ENCODE measurements around the gene COL16A1. TPM values are rescaled to one million over a fixed set of nuclear protein-coding genes. Genes with fewer than 3 reads are reported as not detected.

COL16A1 gene
- total RNA-seq, 2 donors from 2014 or later, result 10.1 to 15.8 TPM

DNA sequence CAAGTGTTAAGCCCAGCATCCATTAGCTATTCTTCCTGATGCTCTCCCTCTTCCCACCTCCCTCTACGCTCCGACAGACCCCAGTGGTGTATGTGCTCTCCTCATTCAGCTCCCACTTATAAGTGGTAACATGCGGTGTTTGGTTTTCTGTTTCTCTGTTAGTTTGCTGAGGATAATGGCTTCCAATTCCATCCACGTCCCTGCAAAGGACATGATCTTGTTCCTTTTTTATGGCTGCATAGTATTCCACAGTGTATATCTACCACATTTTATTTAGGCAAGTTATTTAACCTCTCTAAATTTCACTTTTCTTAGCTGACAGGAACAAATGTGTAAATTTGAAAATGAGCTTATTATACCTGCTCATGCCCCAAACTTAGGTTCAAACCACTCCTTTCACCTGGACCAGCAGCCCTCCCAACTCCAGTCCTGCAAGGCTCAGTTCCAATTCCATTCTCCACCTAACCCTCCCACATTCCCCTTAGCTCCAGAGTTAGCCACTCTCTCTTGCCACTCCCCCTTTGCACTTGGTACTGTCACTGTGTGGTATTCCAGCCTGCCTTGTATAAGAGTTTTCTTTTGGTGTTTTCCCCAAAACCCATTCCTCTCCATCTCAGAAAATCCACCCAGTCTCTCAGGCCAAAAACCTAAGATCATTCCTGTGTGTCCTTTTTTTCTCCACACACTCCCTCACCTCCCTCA is 57.4 kb downstream of the COL16A1 start:
- Histone ChIP-seq H3K4me1 (peaks cover 32% of the 10 kb centered on the region), H3K9me3 (no peaks in the 10 kb centered on the region), H3K36me3 (replicated peaks in 1 of 2; ENCODE audit: insufficient read depth in 1 of 2, low read depth in 2 of 2) (no peaks in the 10 kb centered on the region), H3K27ac (no peak overlapping the region), H3K4me3 (no peak overlapping the region), H3K27me3 (no peaks in the 10 kb centered on the region)
- intact Hi-C loops (cut with DNase I), result no loop called here
- TF ChIP-seq, protein P1, sequence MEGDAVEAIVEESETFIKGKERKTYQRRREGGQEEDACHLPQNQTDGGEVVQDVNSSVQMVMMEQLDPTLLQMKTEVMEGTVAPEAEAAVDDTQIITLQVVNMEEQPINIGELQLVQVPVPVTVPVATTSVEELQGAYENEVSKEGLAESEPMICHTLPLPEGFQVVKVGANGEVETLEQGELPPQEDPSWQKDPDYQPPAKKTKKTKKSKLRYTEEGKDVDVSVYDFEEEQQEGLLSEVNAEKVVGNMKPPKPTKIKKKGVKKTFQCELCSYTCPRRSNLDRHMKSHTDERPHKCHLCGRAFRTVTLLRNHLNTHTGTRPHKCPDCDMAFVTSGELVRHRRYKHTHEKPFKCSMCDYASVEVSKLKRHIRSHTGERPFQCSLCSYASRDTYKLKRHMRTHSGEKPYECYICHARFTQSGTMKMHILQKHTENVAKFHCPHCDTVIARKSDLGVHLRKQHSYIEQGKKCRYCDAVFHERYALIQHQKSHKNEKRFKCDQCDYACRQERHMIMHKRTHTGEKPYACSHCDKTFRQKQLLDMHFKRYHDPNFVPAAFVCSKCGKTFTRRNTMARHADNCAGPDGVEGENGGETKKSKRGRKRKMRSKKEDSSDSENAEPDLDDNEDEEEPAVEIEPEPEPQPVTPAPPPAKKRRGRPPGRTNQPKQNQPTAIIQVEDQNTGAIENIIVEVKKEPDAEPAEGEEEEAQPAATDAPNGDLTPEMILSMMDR (IDR thresholded peaks at IDR 0.05), result no peak
- TF ChIP-seq POLR2A (IDR thresholded peaks at IDR 0.05), result no peak
- WGBS, 2 donors, result 92 to 96% methylated on average over 4 of the region's 4 CpGs
- no peak for ATAC-seq
- DNase-seq, result no peak

DNA sequence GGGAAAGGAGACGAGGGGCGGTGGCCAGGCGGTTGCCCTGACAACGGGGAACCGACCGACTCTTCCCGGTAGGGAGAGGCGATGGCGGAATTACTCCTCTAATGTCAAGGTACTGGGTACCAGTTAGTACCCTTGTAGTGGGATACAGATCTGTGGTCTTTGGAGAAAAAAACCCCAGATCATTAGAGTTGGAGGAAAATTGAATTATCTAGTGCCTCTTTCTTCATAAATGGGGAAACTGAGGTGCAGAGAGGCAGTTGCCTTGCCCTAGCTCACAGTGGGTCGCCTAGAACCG is 58.6 kb downstream of the COL16A1 start:
- Histone ChIP-seq H3K27ac (peak overlapping the region; percentile 86 to 95 (median 94)), H3K27me3 (no peaks in the 10 kb centered on the region), H3K4me3 (peak overlapping the region; percentile 5 to 61), H3K9me3 (no peaks in the 10 kb centered on the region), H3K4me1 (peaks cover 39% of the 10 kb centered on the region), H3K36me3 (replicated peaks in 1 of 2; ENCODE audit: insufficient read depth in 1 of 2, low read depth in 2 of 2) (no peaks in the 10 kb centered on the region)
- intact Hi-C loops (cut with DNase I), result no loop called here
- 0% methylated on average over 9 to 11 of the region's 11 CpGs for WGBS, 2 donors
- TF ChIP-seq POLR2A (IDR thresholded peaks at IDR 0.05), result no peak
- TF ChIP-seq, protein P1 (IDR thresholded peaks at IDR 0.05), result no peak
- DNase-seq (no peak), ATAC-seq (no peak)

DNA sequence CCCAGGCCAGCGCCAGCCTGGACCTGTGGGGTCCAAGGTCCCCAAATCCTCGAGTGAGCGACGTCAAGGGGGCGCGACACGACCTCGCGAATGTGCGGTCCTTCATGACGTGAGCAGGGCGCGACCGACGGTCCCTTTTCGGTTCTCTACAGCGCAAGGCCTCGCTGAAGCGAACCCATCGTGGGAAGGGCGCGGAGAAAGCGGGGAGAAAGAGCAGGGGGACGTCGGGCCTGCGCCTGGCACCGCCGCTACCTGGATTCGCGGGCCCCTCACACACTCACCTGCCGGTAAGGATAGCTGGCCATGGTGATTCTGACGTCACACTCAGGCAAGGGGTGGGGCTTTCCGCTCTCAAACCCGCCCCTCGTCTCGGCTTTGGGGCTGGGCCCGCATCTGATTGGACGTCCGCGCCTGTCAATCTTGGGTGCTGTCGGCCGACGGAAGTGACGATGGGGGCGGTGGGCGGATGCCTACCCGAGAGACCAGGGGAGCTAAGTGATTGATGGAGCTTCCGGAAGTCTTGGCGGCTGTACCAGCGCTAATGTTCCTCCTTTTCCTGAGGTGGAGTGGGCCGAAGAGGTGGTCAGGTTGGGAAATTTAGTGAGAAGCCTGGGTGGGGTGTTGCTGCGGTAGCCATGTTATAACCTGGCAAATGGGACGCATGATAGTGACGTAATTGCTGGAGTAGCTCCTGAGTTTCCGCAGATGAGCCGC is 59.1 kb downstream of the COL16A1 start, which contains the start of gene PEF1:
Gene PEF1, minus strand, starts transcription at position 317 of the 714 bp plus-strand sequence. Its CDS starts 12 bp downstream, at position 305.
- ATAC-seq (peak; percentile 97), DNase-seq (peak; percentile 99)
- Histone ChIP-seq H3K27me3 (no peaks in the 10 kb centered on the region), H3K9me3 (no peaks in the 10 kb centered on the region), H3K36me3 (replicated peaks in 1 of 2; ENCODE audit: insufficient read depth in 1 of 2, low read depth in 2 of 2) (no peaks in the 10 kb centered on the region), H3K27ac (peak within 1 kb of the TSS; percentile 86 to 95 (median 94)), H3K4me1 (peaks cover 44% of the 10 kb centered on the region), H3K4me3 (peak within 1 kb of the TSS; percentile 61 to 76)
- TF ChIP-seq POLR2A (IDR thresholded peaks at IDR 0.05), result peak; percentile 66 to 86 (median 84)
- TF ChIP-seq, protein P1 (IDR thresholded peaks at IDR 0.05), result peak in 1 of 7 experiments; percentile 12
- 0% methylated on average over 9 to 56 of the region's 56 CpGs for WGBS, 2 donors
- intact Hi-C loops (cut with DNase I), result no loop called here

DNA sequence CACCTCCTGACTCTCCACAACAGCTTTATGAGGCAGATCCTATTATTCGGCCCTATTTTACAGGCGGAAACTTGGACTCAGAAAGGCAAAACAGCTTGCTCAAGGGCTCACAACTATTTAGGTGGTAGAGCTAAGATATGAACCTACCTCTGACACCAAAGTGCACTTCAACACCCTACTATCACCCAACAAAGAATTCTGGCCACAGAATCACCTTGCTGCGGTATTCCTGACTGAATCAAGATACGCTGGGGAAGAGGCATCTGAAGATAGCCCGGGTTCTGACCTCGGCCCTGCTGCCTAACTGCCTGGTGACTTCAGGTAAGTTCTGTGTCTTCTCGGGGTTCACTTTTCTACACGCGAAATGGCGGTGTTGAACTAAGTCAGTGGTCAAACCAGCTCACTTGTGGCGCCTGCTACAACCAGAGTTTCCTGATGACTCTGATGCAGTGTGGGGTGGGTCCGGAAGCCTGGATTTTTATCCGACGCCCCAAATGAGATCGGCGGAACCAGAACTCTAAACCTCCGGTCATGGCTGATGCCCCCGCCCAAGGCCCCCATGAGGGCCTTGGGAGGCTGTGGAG is 59.7 kb downstream of the COL16A1 start:
- no peaks in the 10 kb centered on the region for H3K27me3 ChIP-seq
- 0 to 4% methylated on average over 16 of the region's 18 CpGs for WGBS, 2 donors
- peak overlapping the region; percentile 61 to 76 for H3K4me3 ChIP-seq
- ATAC-seq (peak; percentile 8), DNase-seq (peak in 1 of 4 donors; percentile 13)
- intact Hi-C loops (cut with DNase I), result no loop called here
- H3K36me3 ChIP-seq (replicated peaks in 1 of 2; ENCODE audit: insufficient read depth in 1 of 2, low read depth in 2 of 2), result no peaks in the 10 kb centered on the region
- no peak for TF ChIP-seq POLR2A (IDR thresholded peaks at IDR 0.05)
- TF ChIP-seq, protein P1 (IDR thresholded peaks at IDR 0.05), result no peak
- peaks cover 51% of the 10 kb centered on the region for H3K4me1 ChIP-seq
- H3K9me3 ChIP-seq, result no peaks in the 10 kb centered on the region
- H3K27ac ChIP-seq, result peak overlapping the region; percentile 86 to 95 (median 94)
